NCI-H460 (cell line): ENCODE data around the gene STK39. TPM values are rescaled to one million over a fixed set of nuclear protein-coding genes. Genes with fewer than 3 reads are reported as not detected.

ENCODE experiments used
- DNase-seq: peaks from one replicate; pipeline ENCODE4 v3.0.0-alpha.2; 2016; ENCODE audit warnings: low read depth; ENCODE audit errors: extremely low read depth
- total RNA-seq: library from RNA; depleted of rRNA; stranded (reverse); fragments of >200 nt; shearing (Covaris generic); gene quantifications from 2 replicates; pipeline ENCODE4 v1.2.3, GENCODE V29; 2014

Gene STK39
- total RNA-seq, 1 experiment from 2014 or later, result 18.3 TPM

DNA sequence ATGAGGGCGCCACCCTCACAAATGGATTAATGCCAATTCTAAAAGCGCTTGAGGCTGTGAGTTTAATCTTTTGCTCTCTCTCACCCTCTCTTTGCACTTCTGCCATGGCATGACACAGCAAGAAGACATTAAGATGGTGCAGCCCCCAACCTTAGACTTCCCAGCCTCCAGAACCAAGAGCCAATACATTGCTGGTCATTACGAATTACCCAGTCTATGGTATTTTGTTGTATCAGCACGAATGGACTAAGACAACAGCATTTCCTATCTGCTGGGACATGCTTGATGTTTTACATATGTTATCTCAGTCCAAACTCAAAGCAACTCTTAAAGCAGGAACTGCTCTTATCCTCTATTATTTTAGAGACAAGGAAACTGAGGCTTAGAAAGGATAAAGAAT, 222.9 kb downstream of the STK39 start:
- no peak for DNase-seq

DNA sequence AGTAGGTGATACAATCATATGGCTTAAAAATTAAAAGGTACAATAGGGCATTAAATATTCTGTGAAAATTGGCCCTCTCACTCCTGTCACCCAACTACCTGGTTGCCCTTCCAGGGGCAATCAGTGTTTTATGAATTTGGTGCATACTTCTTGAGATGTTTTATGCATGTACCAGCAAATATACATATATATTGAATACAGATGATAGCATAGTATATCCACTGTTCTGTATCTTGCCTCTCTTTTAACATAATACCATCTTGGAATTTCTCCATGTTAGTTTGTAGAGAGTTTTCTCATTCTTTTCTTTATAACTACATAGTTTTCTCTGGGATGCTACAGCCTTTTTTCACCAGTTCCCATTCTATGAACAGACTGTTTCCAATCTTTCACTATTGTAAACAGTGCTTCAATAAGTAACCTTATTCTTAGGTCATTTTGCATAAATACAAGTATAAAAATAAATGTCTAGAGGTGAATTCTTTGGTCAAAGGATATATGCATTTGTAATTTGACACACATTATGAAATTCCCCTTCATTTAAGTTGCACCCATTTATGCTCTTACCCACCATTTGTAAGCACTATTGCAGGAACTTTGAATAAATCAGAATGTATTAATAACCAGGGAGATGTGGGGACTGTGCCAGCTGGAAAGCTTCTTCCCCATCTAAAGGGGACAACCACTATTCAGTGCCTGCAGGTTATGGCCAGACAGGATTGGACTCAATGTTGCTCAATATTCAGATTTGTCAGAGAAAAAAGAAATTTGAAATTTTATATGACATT, 225.4 kb downstream of the STK39 start:
- DNase-seq, result no peak

DNA sequence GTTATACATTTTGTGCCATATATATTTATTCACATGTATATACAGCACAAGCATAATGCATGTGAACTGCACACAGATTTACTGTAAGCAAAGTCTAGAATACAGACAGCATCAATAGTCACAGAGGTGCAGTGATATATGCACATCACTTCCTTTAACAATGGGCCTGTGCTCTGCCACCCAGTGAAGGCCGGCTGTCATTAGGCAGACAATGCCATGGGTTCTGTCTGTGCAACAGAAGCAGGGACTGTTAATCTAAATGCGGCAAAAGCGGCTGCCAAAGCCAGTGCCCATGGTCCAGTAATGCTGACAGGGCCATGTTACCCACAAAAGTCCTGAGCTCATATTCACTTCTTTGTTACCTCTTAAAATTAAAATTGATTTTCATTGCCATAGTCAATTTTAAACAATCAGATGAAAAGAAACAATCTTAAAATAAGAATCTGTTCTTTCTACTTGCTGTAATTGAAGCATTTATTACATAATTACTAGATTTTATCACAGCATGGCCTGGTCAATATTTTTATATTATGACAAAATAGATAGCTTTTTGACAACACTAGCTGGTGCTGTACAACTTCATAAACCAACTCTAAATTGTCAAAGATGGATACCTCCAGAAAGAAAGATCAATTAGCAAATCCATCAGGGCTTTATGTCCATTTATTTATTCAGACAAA, 232.0 kb downstream of the STK39 start:
- no peak for DNase-seq

DNA sequence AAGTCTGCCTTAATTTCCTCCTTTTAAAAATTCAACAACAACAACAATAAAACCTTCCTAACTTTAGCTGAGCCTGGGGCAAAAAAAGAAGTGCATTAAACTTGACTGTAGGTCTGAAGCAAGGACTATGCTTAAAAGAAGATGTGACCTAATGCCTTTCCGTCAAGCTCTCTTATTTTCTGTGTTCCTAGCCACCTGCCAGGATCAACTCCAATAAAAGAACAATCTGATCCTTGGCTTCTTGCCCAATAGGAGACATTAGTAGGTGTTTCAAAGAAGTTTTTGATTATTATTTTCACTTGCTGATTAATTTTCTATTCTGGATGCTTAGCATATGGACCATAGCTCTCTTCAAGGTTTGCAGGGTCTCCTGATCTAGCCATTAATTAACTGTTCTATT, 237.5 kb downstream of the STK39 start:
- DNase-seq, result no peak

DNA sequence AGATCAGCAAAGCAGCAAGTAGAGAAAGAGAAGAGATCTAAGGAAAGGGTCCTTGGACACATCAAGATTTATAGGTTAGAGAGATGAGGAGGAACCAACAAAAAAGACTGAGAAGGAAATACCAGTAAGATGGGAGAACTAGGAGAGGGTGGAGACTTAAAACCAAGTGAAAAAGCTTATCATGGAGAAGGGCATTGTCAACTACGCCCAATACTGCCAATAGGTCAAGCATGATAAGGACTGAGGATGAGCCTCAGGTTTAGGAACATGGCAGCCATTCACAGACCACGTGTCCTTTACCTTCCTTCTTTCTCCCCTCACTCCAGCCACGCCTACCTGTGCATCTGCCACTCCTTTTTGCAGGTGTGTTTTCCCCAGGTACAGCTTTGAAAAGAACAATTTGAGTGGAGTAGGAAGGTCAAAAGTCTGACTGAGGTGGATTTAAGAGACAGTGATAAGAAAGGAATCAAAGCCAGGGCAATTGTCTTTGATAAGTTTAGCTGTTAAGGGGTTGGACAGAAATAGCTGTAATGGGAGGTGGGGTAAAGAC, 238.7 kb downstream of the STK39 start:
- DNase-seq, result no peak

DNA sequence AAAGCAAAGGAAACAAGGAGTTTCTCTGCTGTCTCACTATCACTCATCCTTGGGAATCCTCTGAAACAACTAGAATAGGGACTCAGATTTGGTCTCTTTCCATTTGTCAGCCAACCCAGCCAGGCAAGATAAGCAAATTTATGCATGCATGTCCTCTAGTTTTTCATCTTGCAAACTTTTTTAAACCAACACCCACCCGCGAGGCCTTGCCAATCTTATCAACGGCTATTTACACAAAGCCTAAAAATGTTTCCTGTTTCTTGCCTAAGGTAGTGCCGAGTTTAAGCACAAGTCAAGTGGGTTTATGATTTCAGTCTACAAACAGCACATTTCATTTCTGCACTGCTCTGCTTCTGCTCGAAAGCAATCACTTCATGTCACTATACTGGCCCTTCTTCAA, 240.9 kb downstream of the STK39 start:
- DNase-seq, result no peak

DNA sequence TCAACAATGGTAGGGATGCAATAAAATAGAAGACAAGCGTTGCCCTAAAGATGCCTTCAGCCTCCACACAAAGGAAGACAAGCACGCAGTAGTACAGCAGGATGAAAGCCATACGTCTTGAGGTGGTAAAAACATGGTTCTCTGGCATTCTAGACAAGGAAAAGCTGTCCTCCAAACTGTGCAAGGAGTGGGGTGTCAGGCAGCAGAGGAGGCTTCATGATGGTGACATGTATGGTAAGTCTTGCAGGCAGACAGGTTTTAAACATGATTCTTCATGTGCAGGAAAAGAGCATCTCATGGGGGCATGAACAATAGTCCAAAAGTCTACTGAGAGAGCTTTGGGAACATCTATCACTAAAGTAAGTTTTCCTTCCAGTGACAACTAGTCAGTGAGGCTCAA, 241.8 kb downstream of the STK39 start:
- no peak for DNase-seq

DNA sequence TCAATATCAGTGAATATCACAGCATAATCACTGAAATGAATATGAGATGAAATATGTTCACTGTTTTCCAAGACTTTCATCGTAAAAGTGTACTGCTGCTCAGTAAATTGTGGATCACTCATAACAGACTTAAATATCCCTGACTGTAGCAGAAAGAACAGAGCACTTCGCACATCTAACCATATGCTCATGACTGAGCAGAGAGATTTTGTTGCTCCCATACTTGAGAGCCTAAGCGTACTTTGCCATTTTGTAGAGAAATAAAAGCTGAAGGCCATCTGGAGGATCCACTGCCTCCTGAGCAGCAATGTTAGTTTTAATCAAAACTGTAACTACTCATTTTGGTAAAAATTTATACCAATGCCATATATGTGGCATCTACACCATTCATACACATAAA, 243.5 kb downstream of the STK39 start:
- DNase-seq, result no peak

DNA sequence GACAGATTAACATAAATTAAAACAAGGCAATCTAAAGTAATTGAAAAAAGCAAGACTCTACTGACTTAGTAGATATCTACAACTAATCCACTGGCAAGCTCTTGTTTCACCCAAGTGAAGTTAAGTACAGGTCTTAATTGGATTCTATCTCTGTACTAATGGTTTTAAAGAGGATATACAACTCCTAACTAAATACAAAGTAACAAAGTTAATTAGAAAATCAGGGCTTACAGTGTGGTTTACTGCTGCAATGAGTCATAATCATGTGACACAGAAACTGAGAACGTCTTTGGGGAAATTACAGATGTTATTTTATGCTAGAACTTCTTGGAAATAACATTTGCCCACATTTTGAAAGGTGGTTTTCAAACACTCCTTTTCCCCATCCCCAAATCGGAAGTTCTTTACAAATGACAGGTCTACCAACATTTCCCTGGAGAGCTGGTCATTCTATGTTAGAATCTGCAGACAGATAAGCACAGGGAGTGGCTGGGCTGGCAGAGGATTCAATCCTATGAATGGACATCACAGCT, 245.3 kb downstream of the STK39 start:
- no peak for DNase-seq

DNA sequence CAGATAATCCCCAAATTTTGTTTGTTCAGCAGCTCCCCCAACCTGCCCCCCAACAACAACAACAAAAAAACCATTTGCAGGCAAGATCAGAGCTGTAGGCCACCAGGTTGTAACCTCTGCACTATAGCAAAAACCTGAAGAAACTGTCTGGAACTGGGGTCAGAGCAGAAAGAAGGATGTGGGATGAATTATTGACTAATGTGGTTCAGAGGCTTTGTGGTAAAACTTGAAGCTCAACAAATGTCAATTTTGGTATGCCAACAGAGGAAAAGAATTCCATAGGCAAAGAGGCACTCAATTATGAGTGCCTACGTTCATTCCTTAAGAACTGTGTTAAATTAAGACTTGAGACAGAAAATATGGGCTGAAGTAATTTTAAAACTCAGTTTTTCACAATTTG, 255.1 kb downstream of the STK39 start:
- no peak for DNase-seq

DNA sequence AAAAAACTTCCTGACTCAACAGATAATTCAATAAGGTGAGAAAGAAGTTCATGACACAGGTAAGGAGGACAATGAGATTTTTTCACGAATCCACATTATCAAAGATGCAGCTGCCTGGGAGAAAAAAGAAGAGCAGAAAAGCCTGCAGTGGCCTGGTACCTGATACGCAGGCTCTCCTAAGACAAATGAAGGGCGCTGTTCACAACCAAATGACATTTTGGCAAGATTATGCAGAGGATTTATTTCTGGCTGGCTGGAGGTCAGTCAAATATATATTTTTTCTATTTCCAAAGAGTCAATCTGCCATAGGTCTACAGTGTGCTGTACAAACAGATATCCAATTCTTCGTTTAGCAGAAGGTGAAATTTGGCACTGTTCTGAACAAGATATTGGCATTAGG, 257.3 kb downstream of the STK39 start:
- DNase-seq, result no peak

DNA sequence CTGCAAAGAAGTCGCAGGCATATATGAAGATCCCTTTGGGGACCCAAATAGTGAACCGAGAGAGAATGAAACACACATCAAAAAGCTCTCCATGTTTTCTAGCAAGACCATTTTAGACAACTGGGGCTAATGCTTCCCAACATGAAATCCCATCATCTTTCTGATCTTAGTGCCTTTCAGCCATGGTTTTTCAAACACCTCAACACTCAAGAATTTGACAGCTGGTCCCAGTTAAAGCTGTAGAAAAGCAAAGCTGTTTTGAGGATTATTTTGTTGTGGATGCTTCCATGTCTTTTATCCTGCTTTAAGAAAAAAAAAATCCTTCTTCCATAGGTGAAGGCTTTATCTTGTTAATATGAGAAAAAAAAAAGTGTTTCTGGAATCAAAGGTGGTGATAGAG, 259.1 kb downstream of the STK39 start:
- no peak for DNase-seq

DNA sequence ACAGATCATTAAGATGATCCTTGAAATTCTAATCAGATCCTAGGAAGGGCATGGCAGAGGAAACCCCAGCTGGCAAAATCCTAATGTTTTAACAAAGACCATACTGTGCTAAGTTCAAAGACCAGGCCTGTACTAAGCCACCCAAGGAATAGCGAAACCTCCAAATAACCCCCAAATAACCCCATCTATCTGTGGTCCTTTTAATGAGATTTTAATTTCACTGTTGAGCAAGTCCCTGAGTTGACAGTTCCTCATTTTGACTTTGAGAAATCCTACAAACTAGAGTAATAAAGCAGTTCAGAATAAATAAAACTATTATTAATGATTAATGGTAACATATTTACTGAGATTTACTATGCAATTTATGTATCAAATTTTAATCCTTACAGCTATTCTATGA, 259.8 kb downstream of the STK39 start:
- DNase-seq, result no peak

DNA sequence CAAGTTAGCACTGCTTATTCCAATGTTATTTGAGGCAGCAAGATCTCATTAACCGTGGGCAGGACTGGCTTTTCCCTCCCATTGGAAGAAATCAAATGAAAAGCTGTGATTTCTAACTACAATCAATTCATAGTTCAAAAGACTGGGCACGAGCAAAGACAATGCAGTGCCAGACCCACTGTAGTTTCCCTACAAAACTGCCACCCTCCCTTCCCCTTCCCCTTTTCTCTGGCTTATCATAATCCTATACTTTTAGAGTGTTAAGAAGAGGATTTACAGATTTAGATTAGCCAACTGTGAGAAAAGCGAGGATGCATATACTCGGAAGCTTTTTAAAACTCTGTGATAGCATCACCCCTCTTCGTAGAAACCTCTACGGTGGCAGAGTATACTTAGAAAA, 260.4 kb downstream of the STK39 start:
- no peak for DNase-seq

DNA sequence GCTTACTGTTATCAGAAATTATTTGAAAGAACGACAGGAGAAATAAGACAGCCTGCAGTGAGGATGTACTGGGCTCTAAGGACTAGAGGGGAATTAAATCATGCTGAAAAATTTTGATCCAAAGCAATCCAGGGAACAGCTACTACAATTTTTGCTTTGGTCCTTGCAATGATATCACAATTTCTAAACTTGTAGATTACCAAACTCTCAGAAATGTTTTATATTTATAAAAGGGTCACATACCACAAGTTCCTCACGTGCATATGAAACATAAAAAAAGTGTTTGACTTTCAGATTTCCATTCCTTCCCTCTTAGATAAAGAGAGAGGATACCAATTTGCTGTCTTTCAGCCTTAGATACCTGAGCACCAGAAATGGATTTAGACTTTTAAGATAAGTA, 261.2 kb downstream of the STK39 start:
- no peak for DNase-seq

DNA sequence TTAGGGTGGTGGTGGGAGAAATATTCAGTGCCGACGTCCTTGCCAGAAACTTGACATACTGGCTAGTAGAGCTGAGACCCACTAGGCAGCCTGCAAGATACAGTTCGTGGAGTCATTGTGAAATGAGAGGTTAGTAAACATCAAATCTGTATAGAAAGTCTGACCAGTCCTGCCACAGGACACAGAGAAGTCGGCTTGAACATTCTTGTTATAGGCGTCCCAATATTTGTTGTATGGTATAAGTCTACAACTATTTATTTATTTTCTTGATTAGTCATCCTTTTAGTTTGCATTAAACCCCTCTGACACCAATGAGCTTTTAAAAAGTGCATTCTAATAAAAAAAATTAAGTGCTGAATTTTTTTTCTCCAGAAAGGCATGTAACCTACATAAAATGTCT, 265.4 kb downstream of the STK39 start:
- no peak for DNase-seq

DNA sequence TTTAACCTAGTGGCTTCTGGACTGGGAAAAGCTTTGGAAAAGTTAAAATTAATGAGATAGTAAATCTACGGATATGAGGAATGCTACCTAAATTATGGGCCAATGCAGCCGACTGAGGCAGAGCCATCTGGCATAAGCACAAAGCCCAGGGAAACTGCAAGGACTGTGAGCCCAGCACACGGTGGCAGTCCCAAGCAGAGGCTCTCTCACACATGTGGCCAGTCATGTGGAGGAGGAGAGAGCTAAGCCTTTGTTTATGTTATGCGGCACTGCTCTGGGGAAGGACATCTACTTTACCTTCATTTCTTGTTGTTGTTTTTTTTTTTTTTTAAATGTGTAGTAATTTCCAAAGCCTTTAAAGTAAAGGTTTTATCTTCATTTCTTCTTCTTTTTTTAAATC, 267.0 kb downstream of the STK39 start:
- no peak for DNase-seq

DNA sequence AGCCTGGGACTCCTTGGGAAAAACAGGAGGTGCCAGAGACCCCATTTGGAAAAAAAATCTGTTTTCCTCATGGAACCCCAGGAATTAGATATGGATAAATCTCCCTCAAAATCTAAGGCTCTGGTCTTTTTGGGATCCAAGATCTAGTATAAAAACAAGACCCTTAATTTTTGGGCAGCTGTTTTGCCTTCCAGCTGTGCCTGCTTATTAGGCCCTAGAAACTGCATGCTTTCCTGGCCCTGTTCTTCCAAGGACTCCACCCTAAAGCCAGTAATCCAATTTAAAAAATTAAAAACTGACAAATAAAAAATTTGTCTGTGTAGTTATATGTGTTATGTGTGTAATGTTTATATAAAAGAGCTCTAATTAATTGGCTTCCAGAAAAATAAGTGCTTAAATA, 274.6 kb downstream of the STK39 start:
- DNase-seq, result no peak

DNA sequence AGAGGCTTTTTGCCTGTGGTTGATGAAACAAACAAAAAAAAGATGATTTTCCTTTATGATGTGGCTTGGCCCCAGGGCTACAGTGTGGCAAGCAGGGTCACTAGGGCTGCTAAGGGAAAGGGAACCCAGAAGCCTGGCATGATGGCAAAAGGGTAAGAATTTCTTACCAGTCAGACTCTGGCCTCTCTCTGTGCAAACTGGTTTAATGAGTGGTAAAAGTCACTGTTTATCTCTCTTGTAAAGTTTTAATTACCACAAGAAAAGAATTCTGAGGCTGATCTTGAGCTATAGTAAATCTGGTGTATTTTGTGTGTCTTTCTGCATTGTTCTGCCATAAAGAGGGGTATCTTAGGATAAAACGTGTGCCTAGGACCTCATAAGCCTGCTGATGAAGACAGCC, 275.4 kb downstream of the STK39 start:
- no peak for DNase-seq

DNA sequence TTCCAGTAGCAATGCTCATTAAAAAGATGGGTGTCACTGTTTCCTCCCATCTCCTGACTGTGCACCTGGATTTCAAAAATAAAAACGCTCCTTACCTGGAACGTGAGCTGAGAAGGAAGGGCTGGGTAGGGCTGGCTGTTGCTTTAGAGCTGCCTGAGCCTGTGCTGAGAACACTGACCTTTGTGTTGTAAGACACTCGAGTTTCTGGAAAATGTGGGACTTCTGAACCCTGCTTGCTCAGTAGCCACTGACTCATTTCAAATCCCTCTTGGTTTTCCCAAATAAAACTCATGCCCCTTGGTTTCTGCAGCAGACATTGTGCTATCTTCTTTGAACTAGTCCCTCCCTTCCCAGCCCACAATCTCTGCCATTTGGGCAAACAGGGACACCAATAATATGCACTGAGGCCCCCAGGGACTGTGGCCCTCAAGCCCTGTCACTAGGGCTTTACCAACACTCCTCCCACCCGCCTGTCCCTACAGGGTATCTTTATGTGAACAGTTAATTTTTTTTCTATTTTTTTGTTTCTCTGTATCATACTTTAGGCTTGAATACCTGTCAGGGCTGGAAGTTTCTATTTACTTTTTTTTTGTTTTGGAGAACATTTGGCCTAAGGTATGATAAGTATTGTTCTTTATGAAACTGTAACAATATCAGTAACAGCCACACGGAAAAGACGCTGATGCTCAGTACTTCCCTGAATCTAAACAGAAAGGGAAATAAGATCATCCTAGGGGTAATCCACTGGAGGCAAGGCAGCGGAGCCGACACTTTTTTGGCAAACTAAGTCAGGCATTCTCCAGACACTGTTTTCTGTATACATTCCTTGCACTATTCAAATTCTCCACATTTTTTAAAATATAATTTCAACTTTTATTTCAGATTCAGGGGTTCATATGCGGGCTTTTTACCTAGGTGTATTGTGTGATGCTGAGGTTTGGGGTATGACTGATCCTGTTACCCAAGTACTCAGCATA, 280.2 kb downstream of the STK39 start:
- DNase-seq, result no peak
